Aorta (tissue), 5 donors: ENCODE results near the gene ACAP1. TPM values are rescaled to one million over a fixed set of nuclear protein-coding genes. Genes with fewer than 3 reads are reported as not detected.

Source experiments
- ATAC-seq: fragments of 200-7000 bp; cut with Tn5 transposase; one replicate; pipeline ENCODE4 v1.9.1; 2022; ENCODE audit warnings: moderate library complexity; ENCODE audit not compliant: low FRiP score
- DNase-seq, 2 donors: peaks; one replicate each; pipeline ENCODE4 v3.0.0-alpha.2; 2020
- H3K27ac ChIP-seq, 2 donors: one replicate each; pipeline ENCODE4 v1.5.1; 2013; ENCODE audit warnings: low read length in 2 of 2, mild to moderate bottlenecking in 2 of 2, moderate library complexity in 2 of 2, control low read depth in 1 of 2, inconsistent platforms in 1 of 2, low read depth in 1 of 2
- H3K27me3 ChIP-seq, 2 donors: one replicate each; pipeline ENCODE4 v1.6.1; 2013; ENCODE audit warnings: control low read depth in 1 of 2, low read length in 1 of 2, mild to moderate bottlenecking in 1 of 2, moderate library complexity in 1 of 2; ENCODE audit not compliant: insufficient read depth in 2 of 2, control insufficient read depth in 1 of 2
- H3K36me3 ChIP-seq, 2 donors: one replicate each; pipeline ENCODE4 v1.6.1; 2013; ENCODE audit warnings: control low read depth in 1 of 2, low read length in 1 of 2, mild to moderate bottlenecking in 1 of 2; ENCODE audit not compliant: insufficient read depth in 2 of 2, control insufficient read depth in 1 of 2
- H3K4me1 ChIP-seq, 2 donors: one replicate each; pipeline ENCODE4 v1.6.1; 2013; ENCODE audit warnings: low read length in 2 of 2, control low read depth in 1 of 2, mild to moderate bottlenecking in 1 of 2, moderate library complexity in 1 of 2; ENCODE audit not compliant: insufficient read depth in 2 of 2, control insufficient read depth in 1 of 2
- H3K4me3 ChIP-seq, 2 donors: one replicate each; pipeline ENCODE4 v1.5.1; 2013; ENCODE audit warnings: low read length in 2 of 2, control low read depth in 1 of 2, mild to moderate bottlenecking in 1 of 2
- H3K9me3 ChIP-seq: one replicate; pipeline ENCODE4 v1.6.1; 2013; ENCODE audit warnings: mild to moderate bottlenecking, low read length; ENCODE audit not compliant: control insufficient read depth
- WGBS, 2 donors: extraction: QIAGEN DNeasy Blood & Tissue Kit; methylation state at CpG; one replicate each; pipeline ENCODE4 v1.1.7; 2013; 5-methylcytosine and 5-hydroxymethylcytosine counted together
- intact Hi-C, 2 donors: fragments of 100-400 bp; cut with DNase I; formaldehyde crosslinking; loops; one replicate each; pipeline versions ENCODE4 v1.14.2 to v1.15.0; 2022
- polyA plus RNA-seq, 2 donors: library from polyadenylated mRNA; stranded (reverse); fragments of 200-250 nt; gene quantifications; one replicate each; pipeline ENCODE4 v1.2.3, GENCODE V29; 2013
- total RNA-seq, 2 donors: library from RNA; stranded (reverse); fragmentation: NEBNext Ultra II Directional; extraction: Animal tissue kit (Norgen Biotek cat#: 25700); gene quantifications; one replicate each; pipeline ENCODE4 v1.2.1, GENCODE V29; 2021
- donor health status: healthy with polysubstance abuse.
- donor health status: Bipolar disorder and iron deficiency.
- donor health status: DM: no; HTN: no; CAD: no.
- donor health status: DM: no; HTN: no; CAD: no.
- donor health status: DM: yes; HTN: yes; CAD: no.

Gene ACAP1
- total and polyA plus RNA-seq, 4 donors = 6.5 to 21.8 (median 14.7) TPM

DNA sequence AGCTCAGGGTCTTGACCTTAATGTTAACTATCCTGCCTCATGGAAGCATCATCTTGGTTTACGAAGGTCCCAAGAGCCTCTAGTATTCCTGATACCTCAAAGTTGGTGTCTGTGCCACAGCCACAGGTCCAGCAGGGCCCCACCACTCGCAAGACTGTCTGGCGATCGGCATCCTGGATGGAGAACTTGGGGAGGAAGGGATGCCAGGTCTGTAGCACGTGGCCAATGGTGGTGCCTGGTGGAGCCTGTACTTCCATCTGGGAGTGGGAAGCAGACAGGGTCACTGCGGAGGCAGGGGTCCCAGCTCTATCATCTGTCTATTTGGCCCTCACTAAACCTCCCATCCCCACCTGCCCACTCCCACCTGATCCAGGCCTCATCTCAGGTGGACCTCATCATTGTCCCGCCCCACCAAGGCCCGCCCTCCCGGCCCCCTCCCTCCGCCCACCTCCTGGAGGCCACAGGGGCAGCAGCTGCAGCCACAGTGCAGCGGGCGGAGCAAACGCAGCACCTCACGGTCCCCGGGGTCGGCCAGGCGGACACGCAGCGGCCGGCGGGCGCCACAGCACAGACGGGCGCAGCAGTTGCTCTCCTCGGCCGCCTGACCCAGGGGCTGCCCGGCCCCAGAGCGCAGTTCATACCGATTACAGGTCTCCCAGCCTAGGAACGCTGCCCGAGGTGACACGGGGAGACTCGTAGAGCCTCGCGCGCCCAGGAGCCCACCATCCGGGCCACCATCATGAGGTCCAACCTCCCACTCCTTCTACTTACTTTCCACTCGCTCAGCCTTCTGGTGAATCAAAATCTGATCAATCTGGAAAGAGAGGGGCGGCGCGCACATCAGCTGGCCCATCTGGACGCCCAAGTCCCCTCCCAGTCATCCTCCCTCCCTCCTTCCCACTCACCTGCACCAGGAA lies 56.6 kb downstream of the ACAP1 start:
- intact Hi-C loops = loop anchor here in 1 of 2 donors (5.0 kb wide), 1 partner anchor 36 kb away; the partner anchor contains the start of gene TMEM95
- peak in 1 of 2 donors; percentile 73 for DNase-seq
- Histone ChIP-seq H3K4me1 (no peaks in the 10 kb centered on the region), H3K27ac (no peak overlapping the region), H3K27me3 (no peaks in the 10 kb centered on the region), H3K9me3 (no peaks in the 10 kb centered on the region), H3K36me3 (no peaks in the 10 kb centered on the region), H3K4me3 (no peak overlapping the region)
- 79 to 84% methylated on average over 38 to 42 of the region's 42 CpGs for WGBS, 2 donors
- no peak for ATAC-seq

DNA sequence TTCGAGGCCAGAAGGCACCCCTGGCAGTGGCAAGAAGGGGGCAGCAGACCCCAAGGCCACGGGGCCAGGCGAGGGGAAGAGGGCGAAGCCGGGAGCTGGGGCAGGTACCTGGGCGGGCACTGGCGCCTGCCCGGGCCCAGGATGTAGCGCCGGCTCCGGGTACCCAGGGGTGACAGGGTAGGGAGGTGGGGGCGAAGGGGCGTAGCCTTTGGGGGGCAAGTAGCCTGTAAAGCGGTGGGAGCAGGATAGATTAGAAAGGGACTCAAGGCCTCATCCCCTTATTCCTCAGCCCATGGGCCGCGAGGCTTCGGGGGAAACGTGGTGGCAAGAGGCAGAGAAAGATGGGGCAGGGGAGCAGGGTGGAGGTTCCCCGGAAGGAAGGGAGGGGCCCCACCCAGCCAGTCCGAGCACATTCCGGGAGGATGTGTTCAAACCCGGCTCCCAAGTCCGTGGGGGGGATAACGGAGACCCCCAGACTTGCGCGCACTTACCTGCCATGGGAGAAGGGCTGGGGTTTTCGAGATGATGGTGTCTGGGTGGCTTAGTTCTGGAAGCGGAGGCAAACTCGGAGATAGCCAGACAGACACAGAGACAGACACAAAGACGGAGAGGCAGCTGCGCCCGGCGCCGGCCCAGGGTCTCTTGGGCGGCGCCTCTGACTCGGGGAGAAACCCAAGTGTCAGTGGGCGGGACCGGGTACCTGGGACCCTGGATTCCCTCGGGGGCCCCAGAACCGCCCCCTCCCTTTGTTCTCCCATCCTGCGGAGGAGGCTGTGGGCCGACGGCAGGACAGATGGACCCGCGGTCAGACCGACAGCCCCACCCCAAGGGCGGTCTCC lies 57.5 kb downstream of the ACAP1 start:
- WGBS, 2 donors = 8 to 9% methylated on average over 43 to 48 of the region's 48 CpGs
- peak overlapping the region; percentile 53 to 89 for H3K4me3 ChIP-seq
- no peaks in the 10 kb centered on the region for H3K4me1 ChIP-seq
- intact Hi-C loops = loop anchor here (1.0 to 5.0 kb wide), 2 partner anchors 9 to 37 kb away; partner anchors contain the start of gene TMEM95 (in 1 of the 2)
- ATAC-seq (peak; percentile 42), DNase-seq (peak in 1 of 2 donors; percentile 74)
- H3K27me3 ChIP-seq = no peaks in the 10 kb centered on the region
- H3K36me3 ChIP-seq = no peaks in the 10 kb centered on the region
- no peaks in the 10 kb centered on the region for H3K9me3 ChIP-seq
- H3K27ac ChIP-seq = peak overlapping the region; percentile 19 to 45

DNA sequence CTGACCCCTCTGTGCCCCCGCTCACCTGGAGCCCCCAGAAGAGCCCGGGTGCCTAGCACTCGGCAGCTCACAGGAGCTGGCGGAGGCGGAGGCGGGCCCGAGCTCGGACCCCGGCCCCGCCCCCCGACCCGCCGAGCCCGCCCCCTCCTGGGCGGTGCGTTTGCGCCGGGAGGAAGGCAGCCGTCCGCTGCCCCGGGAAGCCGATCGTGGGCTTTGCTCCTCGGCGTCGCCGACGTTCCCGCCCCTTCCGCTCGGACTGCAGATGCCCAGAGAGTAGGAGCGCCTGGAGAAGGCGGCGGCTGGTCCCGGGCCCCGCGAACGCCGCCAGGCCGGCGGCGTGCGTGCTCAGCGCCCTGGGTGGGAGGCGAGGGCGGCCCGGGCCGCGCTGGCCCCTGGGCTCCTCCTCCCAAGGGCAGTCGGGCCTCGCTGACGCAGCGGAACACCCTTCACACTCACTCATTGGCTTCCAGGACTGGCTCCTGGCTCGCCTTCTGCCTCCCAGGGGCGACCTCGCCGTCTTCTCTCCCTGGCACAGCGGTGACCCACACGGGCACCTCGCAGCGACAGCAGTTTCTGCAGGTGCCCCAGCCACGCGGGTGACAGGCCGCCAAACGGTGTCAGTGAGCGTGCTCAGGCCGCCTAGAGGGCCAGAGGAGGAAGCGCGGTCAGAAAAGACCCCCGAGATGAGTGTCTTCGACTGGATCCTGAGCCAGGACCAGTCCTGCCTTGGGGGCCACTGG lies 58.3 kb downstream of the ACAP1 start, which contains the start of gene PLSCR3:
Gene PLSCR3 (minus strand): TSS at position 74 of the 740 bp plus-strand sequence. CDS start 415 bp downstream, outside the sequence.
- H3K36me3 ChIP-seq = no peaks in the 10 kb centered on the region
- 0% methylated on average over 47 to 71 of the region's 71 CpGs for WGBS, 2 donors
- intact Hi-C loops = loop anchor here (1.0 to 5.0 kb wide), 2 partner anchors 9 to 37 kb away; partner anchors contain the start of gene TMEM95 (in 1 of the 2)
- H3K9me3 ChIP-seq = no peaks in the 10 kb centered on the region
- H3K27me3 ChIP-seq = no peaks in the 10 kb centered on the region
- peak within 1 kb of the TSS; percentile 53 to 89 for H3K4me3 ChIP-seq
- DNase-seq (peak; percentile 93 to 95), ATAC-seq (peak; percentile 95)
- H3K27ac ChIP-seq = peak within 1 kb of the TSS; percentile 45 to 88
- H3K4me1 ChIP-seq = no peaks in the 10 kb centered on the region

DNA sequence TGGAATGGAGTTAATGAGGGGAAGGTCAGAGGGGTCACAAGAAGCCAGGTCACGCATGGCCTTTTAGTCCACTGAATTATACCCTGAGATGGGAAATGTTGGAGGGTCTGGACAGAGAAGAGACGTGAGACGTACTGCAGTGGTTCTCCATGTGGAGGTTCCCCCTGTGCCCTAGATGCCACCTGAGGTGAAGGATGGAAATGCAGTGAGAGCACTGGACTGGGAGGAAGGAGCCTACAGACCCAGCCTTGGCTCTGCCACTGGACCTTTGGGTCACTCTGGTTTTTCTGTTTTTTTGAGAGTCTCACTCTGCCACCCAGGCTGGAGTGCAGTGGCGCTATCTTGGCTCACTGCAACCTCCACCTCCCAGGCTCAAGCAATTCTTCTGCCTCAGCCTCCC lies 59.8 kb downstream of the ACAP1 start:
- H3K36me3 ChIP-seq = no peaks in the 10 kb centered on the region
- ATAC-seq = no peak
- H3K9me3 ChIP-seq = no peaks in the 10 kb centered on the region
- intact Hi-C loops = no loop called here
- no peaks in the 10 kb centered on the region for H3K4me1 ChIP-seq
- H3K27ac ChIP-seq = no peak overlapping the region
- no peak overlapping the region for H3K4me3 ChIP-seq
- no peaks in the 10 kb centered on the region for H3K27me3 ChIP-seq
- WGBS, 2 donors = 86 to 88% methylated on average over 4 of the region's 4 CpGs
- no peak for DNase-seq

DNA sequence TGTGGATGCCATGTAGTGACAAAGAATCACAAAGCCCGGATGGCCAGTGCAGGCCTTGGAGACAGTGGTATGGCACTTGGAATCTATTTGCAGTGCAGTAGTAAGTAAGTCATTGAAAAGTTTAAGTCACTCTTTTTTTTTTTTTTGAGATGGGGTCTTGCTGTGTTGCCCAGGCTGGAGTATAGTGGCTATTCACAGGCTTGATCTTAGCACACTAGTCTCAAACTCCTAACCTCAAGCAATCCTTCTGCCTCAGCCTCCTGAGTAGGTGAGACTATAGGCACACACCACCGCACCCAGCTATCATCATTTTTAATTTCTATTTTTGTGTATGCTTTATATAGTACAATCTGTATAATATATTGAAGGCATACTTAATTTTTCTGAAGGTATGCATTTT lies 62.3 kb downstream of the ACAP1 start:
- Histone ChIP-seq H3K4me3 (no peak overlapping the region), H3K4me1 (no peaks in the 10 kb centered on the region), H3K36me3 (no peaks in the 10 kb centered on the region), H3K27ac (no peak overlapping the region), H3K27me3 (no peaks in the 10 kb centered on the region), H3K9me3 (no peaks in the 10 kb centered on the region)
- intact Hi-C loops = no loop called here
- DNase-seq = no peak
- 71 to 75% methylated on average over 2 of the region's 2 CpGs for WGBS, 2 donors
- ATAC-seq = no peak

Other genes starting within 250 kb of the ACAP1 start
Only the 30 nearest of the 35 such genes appear.
- 1 to 10 TPM; 2.6 to 3.9 TPM for gene ASGR1, start 157.2 kb upstream of the ACAP1 start, total RNA-seq
- 1 to 10 TPM; 2.0 to 5.4 TPM for gene ASGR1, start 157.2 kb upstream of the ACAP1 start, polyA plus RNA-seq
- 10 to 100 TPM; 23.3 to 54.7 TPM for gene DLG4, start 116.7 kb upstream of the ACAP1 start, total RNA-seq
- 10 to 100 TPM in 1 of 2 donors, 1 to 10 TPM in 1; 6.6 to 15.4 TPM for gene DLG4, start 116.7 kb upstream of the ACAP1 start, polyA plus RNA-seq
- 100 to 1,000 TPM; 387 to 486 TPM for gene ACADVL, start 116.6 kb upstream of the ACAP1 start, total RNA-seq
- gene ACADVL, start 116.6 kb upstream of the ACAP1 start, polyA plus RNA-seq = 1,000 to 10,000 TPM in 1 of 2 donors, 100 to 1,000 TPM in 1; 159 to 1,724 TPM
- gene DVL2, start 102.0 kb upstream of the ACAP1 start, total RNA-seq = 10 to 100 TPM; 25.2 to 45.6 TPM
- 10 to 100 TPM; 10.0 to 25.0 TPM for gene DVL2, start 102.0 kb upstream of the ACAP1 start, polyA plus RNA-seq
- 10 to 100 TPM; 24.4 to 30.8 TPM for gene PHF23, start 97.1 kb upstream of the ACAP1 start, total RNA-seq
- 10 to 100 TPM; 19.2 to 28.4 TPM for gene PHF23, start 97.1 kb upstream of the ACAP1 start, polyA plus RNA-seq
- gene GABARAP, start 94.1 kb upstream of the ACAP1 start, total RNA-seq = 100 to 1,000 TPM; 405 to 430 TPM
- 100 to 1,000 TPM; 801 to 895 TPM for gene GABARAP, start 94.1 kb upstream of the ACAP1 start, polyA plus RNA-seq
- 100 to 1,000 TPM in 1 of 2 donors, 10 to 100 TPM in 1; 92.9 to 105 TPM for gene CTDNEP1, start 84.8 kb upstream of the ACAP1 start, total RNA-seq
- 100 to 1,000 TPM; 112 to 113 TPM for gene CTDNEP1, start 84.8 kb upstream of the ACAP1 start, polyA plus RNA-seq
- gene ELP5, start 84.3 kb upstream of the ACAP1 start, total RNA-seq = 10 to 100 TPM; 26.6 to 31.0 TPM
- gene ELP5, start 84.3 kb upstream of the ACAP1 start, polyA plus RNA-seq = 10 to 100 TPM; 26.7 to 51.1 TPM
- gene CLDN7, start 74.1 kb upstream of the ACAP1 start, total RNA-seq = 1 to 10 TPM; 3.3 to 9.9 TPM
- gene CLDN7, start 74.1 kb upstream of the ACAP1 start, polyA plus RNA-seq = 10 to 100 TPM in 1 of 2 donors, 1 to 10 TPM in 1; 1.1 to 37.6 TPM
- 1 to 10 TPM; 2.5 to 3.9 TPM for gene SLC2A4, start 54.8 kb upstream of the ACAP1 start, total RNA-seq
- gene SLC2A4, start 54.8 kb upstream of the ACAP1 start, polyA plus RNA-seq = 1 to 10 TPM in 1 of 2 donors, under 1 TPM in 1; 0.63 to 1.6 TPM
- gene YBX2, start 41.9 kb upstream of the ACAP1 start, total RNA-seq = under 1 TPM; 0.10 to 0.60 TPM
- gene YBX2, start 41.9 kb upstream of the ACAP1 start, polyA plus RNA-seq = 1 to 10 TPM in 1 of 2 donors, not detected in 1; 5.6 TPM
- 100 to 1,000 TPM; 198 to 280 TPM for gene EIF5A, start 28.9 kb upstream of the ACAP1 start, total RNA-seq
- gene EIF5A, start 28.9 kb upstream of the ACAP1 start, polyA plus RNA-seq = 100 to 1,000 TPM; 223 to 232 TPM
- 10 to 100 TPM; 49.5 to 55.6 TPM for gene GPS2, start 21.2 kb upstream of the ACAP1 start, total RNA-seq
- gene GPS2, start 21.2 kb upstream of the ACAP1 start, polyA plus RNA-seq = 10 to 100 TPM; 55.0 to 99.1 TPM
- 10 to 100 TPM; 24.5 to 36.7 TPM for gene NEURL4, start 7.2 kb upstream of the ACAP1 start, total RNA-seq
- gene NEURL4, start 7.2 kb upstream of the ACAP1 start, polyA plus RNA-seq = 10 to 100 TPM in 1 of 2 donors, 1 to 10 TPM in 1; 7.3 to 52.8 TPM
- gene KCTD11, start 15.6 kb downstream of the ACAP1 start, total RNA-seq = 10 to 100 TPM; 12.4 to 15.8 TPM
- 10 to 100 TPM; 11.0 to 11.4 TPM for gene KCTD11, start 15.6 kb downstream of the ACAP1 start, polyA plus RNA-seq
- not detected for gene TMEM95, start 18.6 kb downstream of the ACAP1 start, total RNA-seq
- gene TMEM95, start 18.6 kb downstream of the ACAP1 start, polyA plus RNA-seq = not detected
- gene TNK1, start 44.6 kb downstream of the ACAP1 start, total RNA-seq = 1 to 10 TPM; 2.4 to 6.6 TPM
- 1 to 10 TPM; 1.9 to 3.1 TPM for gene TNK1, start 44.6 kb downstream of the ACAP1 start, polyA plus RNA-seq
- 10 to 100 TPM; 41.2 to 43.1 TPM for gene PLSCR3, start 58.0 kb downstream of the ACAP1 start, total RNA-seq
- gene PLSCR3, start 58.0 kb downstream of the ACAP1 start, polyA plus RNA-seq = 10 to 100 TPM; 20.5 to 70.8 TPM
- gene TMEM256, start 67.6 kb downstream of the ACAP1 start, total RNA-seq = 10 to 100 TPM; 35.0 to 40.1 TPM
- 100 to 1,000 TPM; 134 to 224 TPM for gene TMEM256, start 67.6 kb downstream of the ACAP1 start, polyA plus RNA-seq
- gene NLGN2, start 71.3 kb downstream of the ACAP1 start, total RNA-seq = 10 to 100 TPM; 32.9 to 49.9 TPM
- gene NLGN2, start 71.3 kb downstream of the ACAP1 start, polyA plus RNA-seq = 10 to 100 TPM in 1 of 2 donors, 1 to 10 TPM in 1; 2.4 to 28.8 TPM
- gene SPEM1, start 83.8 kb downstream of the ACAP1 start, total RNA-seq = not detected
- not detected for gene SPEM1, start 83.8 kb downstream of the ACAP1 start, polyA plus RNA-seq
- gene SPEM2, start 89.1 kb downstream of the ACAP1 start, total RNA-seq = not detected
- not detected for gene SPEM2, start 89.1 kb downstream of the ACAP1 start, polyA plus RNA-seq
- gene SPEM3, start 92.3 kb downstream of the ACAP1 start, total RNA-seq = not detected
- not detected for gene SPEM3, start 92.3 kb downstream of the ACAP1 start, polyA plus RNA-seq
- 1 to 10 TPM; 3.6 to 5.1 TPM for gene TMEM102, start 98.9 kb downstream of the ACAP1 start, total RNA-seq
- 1 to 10 TPM; 1.8 to 2.7 TPM for gene TMEM102, start 98.9 kb downstream of the ACAP1 start, polyA plus RNA-seq
- gene FGF11, start 103.0 kb downstream of the ACAP1 start, total RNA-seq = 1 to 10 TPM; 1.2 to 8.0 TPM
- gene FGF11, start 103.0 kb downstream of the ACAP1 start, polyA plus RNA-seq = under 1 TPM in 1 of 2 donors, not detected in 1; 0.54 TPM
- 1 to 10 TPM; 6.2 to 8.8 TPM for gene CHRNB1, start 108.5 kb downstream of the ACAP1 start, total RNA-seq
- gene CHRNB1, start 108.5 kb downstream of the ACAP1 start, polyA plus RNA-seq = 10 to 100 TPM; 11.6 to 18.3 TPM
- gene ZBTB4, start 143.1 kb downstream of the ACAP1 start, total RNA-seq = 10 to 100 TPM; 67.2 to 81.9 TPM
- gene ZBTB4, start 143.1 kb downstream of the ACAP1 start, polyA plus RNA-seq = 10 to 100 TPM; 20.0 to 35.9 TPM
- gene SLC35G6, start 144.9 kb downstream of the ACAP1 start, total RNA-seq = not detected
- not detected for gene SLC35G6, start 144.9 kb downstream of the ACAP1 start, polyA plus RNA-seq
- gene POLR2A, start 147.8 kb downstream of the ACAP1 start, total RNA-seq = 100 to 1,000 TPM in 1 of 2 donors, 10 to 100 TPM in 1; 93.8 to 116 TPM
- 10 to 100 TPM; 13.4 to 27.9 TPM for gene POLR2A, start 147.8 kb downstream of the ACAP1 start, polyA plus RNA-seq
- gene TNFSF12, start 212.5 kb downstream of the ACAP1 start, total RNA-seq = 10 to 100 TPM; 61.4 to 84.5 TPM
- 100 to 1,000 TPM; 135 to 148 TPM for gene TNFSF12, start 212.5 kb downstream of the ACAP1 start, polyA plus RNA-seq